ENCODE measurements around the gene CCDC200.
"Not testable (repeated sequence)": the region's sequence is repeated elsewhere in the genome, so short reads cannot be mapped to it uniquely, and the experiment has no call there.

CCDC200 gene

GRCh38 chr17:43228020-43228782 lies at the start of gene CCDC200:
Gene CCDC200 (minus strand): TSS chr17:43228623. CDS start chr17:43228554, 69 bp downstream.
- DNase-seq = not testable (repeated sequence)

GRCh38 chr17:43272914-43273313 lies 44.5 kb upstream of the CCDC200 start:
- not testable (repeated sequence) for DNase-seq

- not testable (repeated sequence) for DNase-seq
Observed at GRCh38 chr17:43272483-43272882, 44.1 kb upstream of the CCDC200 start.

- not testable (repeated sequence) for DNase-seq
Observed at GRCh38 chr17:43270552-43271504, 42.4 kb upstream of the CCDC200 start.

- not testable (repeated sequence) for DNase-seq
Observed at GRCh38 chr17:43246456-43246855, 18.0 kb upstream of the CCDC200 start.

GRCh38 chr17:43240596-43241352 lies 12.4 kb upstream of the CCDC200 start:
- DNase-seq = not testable (repeated sequence)

- not testable (repeated sequence) for DNase-seq
Observed at GRCh38 chr17:43239597-43239996, 11.2 kb upstream of the CCDC200 start.

- DNase-seq = not testable (repeated sequence)
Observed at GRCh38 chr17:43233877-43234276, 5.5 kb upstream of the CCDC200 start, which contains the start of gene RNU2-1. Gene RNU2-1 (minus strand): TSS chr17:43233977.

- DNase-seq = not testable (repeated sequence)
Observed at GRCh38 chr17:43233263-43233662, 4.8 kb upstream of the CCDC200 start.

GRCh38 chr17:43232021-43232699 lies 3.7 kb upstream of the CCDC200 start:
- not testable (repeated sequence) for DNase-seq

- DNase-seq = not testable (repeated sequence)
Observed at GRCh38 chr17:43231205-43232020, 3.0 kb upstream of the CCDC200 start.

GRCh38 chr17:43226393-43226792 lies 2.0 kb downstream of the CCDC200 start:
- no peak for DNase-seq

GRCh38 chr17:43224146-43224705 lies 4.2 kb downstream of the CCDC200 start:
- DNase-seq = no peak

- DNase-seq = no peak
Observed at GRCh38 chr17:43220511-43221125, 7.8 kb downstream of the CCDC200 start.

- DNase-seq = no peak
Observed at GRCh38 chr17:43219746-43220380, 8.6 kb downstream of the CCDC200 start.

- DNase-seq = no peak
Observed at GRCh38 chr17:43219001-43219400, 9.4 kb downstream of the CCDC200 start.

- no peak for DNase-seq
Observed at GRCh38 chr17:43217614-43218087, 10.8 kb downstream of the CCDC200 start.

- no peak for DNase-seq
Observed at GRCh38 chr17:43216762-43217613, 11.4 kb downstream of the CCDC200 start.

GRCh38 chr17:43216369-43216761 lies 12.1 kb downstream of the CCDC200 start:
- no peak for DNase-seq
